CD4-positive, CD25-positive, alpha-beta regulatory T cell (primary cell): Measurements from ENCODE around the gene BMI1. TPM values are rescaled to one million over a fixed set of nuclear protein-coding genes. Genes with fewer than 3 reads are reported as not detected.

ENCODE experiments used
- ATAC-seq, 2 donors: fragments of 150-1000 bp; cut with Tn5 transposase; one replicate each; pipeline ENCODE4 v1.10.0; 2021; ENCODE audit warnings: low read depth in 2 of 2, moderate number of reproducible peaks in 2 of 2, moderate library complexity in 1 of 2
- DNase-seq, 3 donors: peaks; one replicate each; pipeline versions ENCODE4 v3.0.0 to v3.0.0-alpha.2; 2012 to 2022; ENCODE audit warnings: mixed read lengths in 1 of 3
- H3K27ac ChIP-seq: one replicate; pipeline ENCODE4 v1.7.0; 2013; ENCODE audit warnings: mild to moderate bottlenecking, low read length; ENCODE audit not compliant: insufficient read depth, poor library complexity, severe bottlenecking
- H3K27me3 ChIP-seq: one replicate; pipeline ENCODE4 v1.7.0; 2013; ENCODE audit warnings: low read length; ENCODE audit not compliant: control insufficient read depth, insufficient read depth
- H3K36me3 ChIP-seq: one replicate; pipeline ENCODE4 v1.7.0; 2013; ENCODE audit warnings: mild to moderate bottlenecking, low read length, moderate library complexity; ENCODE audit not compliant: control insufficient read depth, insufficient read depth
- H3K4me1 ChIP-seq: 2 replicates; pipeline ENCODE4 v1.7.0; 2013; ENCODE audit warnings: mild to moderate bottlenecking, low read length; ENCODE audit not compliant: insufficient read depth, control insufficient read depth, poor library complexity, severe bottlenecking
- H3K4me3 ChIP-seq: one replicate; pipeline ENCODE4 v1.7.0; 2013; ENCODE audit warnings: low read depth, mild to moderate bottlenecking, low read length, moderate library complexity
- H3K9me3 ChIP-seq, 2 experiments: 1 replicate in 1 of 2; 2 replicates in 1 of 2; pipeline ENCODE4 v1.7.0; 2013; ENCODE audit warnings: low read length in 2 of 2, mild to moderate bottlenecking in 1 of 2, moderate library complexity in 1 of 2; ENCODE audit not compliant: control insufficient read depth in 2 of 2
- H3K27ac Mint-ChIP-seq, 3 donors: one replicate each; pipeline ENCODE4 v1.8.0; 2020 to 2022; ENCODE audit warnings: mild to moderate bottlenecking in 3 of 3, mixed read lengths in 3 of 3, moderate library complexity in 2 of 3
- H3K27me3 Mint-ChIP-seq: one replicate; pipeline ENCODE4 v1.8.0; 2022; ENCODE audit warnings: mild to moderate bottlenecking, mixed read lengths
- H3K36me3 Mint-ChIP-seq: one replicate; pipeline ENCODE4 v1.8.0; 2020; ENCODE audit warnings: mixed read lengths
- H3K4me1 Mint-ChIP-seq, 4 donors: one replicate each; pipeline ENCODE4 v1.8.0; 2020 to 2022; ENCODE audit warnings: mixed read lengths in 4 of 4, mild to moderate bottlenecking in 1 of 4
- H3K4me3 Mint-ChIP-seq, 4 donors: one replicate each; pipeline ENCODE4 v1.8.0; 2020 to 2022; ENCODE audit warnings: mild to moderate bottlenecking in 4 of 4, mixed read lengths in 4 of 4, moderate library complexity in 3 of 4
- H3K9me3 Mint-ChIP-seq, 7 donors: one replicate each; pipeline ENCODE4 v1.8.0; 2020 to 2022; ENCODE audit warnings: mixed read lengths in 7 of 7, mild to moderate bottlenecking in 3 of 7, moderate library complexity in 2 of 7
- polyA plus RNA-seq, 4 donors: library from polyadenylated mRNA; unstranded; fragments of 300-500 nt; fragmentation: Illumina TruSeq; gene quantifications; one replicate each; pipeline ENCODE4 v1.2.3, GENCODE V29; 2021
- total RNA-seq: library from RNA; stranded (reverse); gene quantifications from one replicate; pipeline ENCODE4 v1.2.3, GENCODE V29; 2022

Gene BMI1
- total and polyA plus RNA-seq, 5 donors from 2014 or later, result 27.0 to 35.3 (median 33.5) TPM

DNA sequence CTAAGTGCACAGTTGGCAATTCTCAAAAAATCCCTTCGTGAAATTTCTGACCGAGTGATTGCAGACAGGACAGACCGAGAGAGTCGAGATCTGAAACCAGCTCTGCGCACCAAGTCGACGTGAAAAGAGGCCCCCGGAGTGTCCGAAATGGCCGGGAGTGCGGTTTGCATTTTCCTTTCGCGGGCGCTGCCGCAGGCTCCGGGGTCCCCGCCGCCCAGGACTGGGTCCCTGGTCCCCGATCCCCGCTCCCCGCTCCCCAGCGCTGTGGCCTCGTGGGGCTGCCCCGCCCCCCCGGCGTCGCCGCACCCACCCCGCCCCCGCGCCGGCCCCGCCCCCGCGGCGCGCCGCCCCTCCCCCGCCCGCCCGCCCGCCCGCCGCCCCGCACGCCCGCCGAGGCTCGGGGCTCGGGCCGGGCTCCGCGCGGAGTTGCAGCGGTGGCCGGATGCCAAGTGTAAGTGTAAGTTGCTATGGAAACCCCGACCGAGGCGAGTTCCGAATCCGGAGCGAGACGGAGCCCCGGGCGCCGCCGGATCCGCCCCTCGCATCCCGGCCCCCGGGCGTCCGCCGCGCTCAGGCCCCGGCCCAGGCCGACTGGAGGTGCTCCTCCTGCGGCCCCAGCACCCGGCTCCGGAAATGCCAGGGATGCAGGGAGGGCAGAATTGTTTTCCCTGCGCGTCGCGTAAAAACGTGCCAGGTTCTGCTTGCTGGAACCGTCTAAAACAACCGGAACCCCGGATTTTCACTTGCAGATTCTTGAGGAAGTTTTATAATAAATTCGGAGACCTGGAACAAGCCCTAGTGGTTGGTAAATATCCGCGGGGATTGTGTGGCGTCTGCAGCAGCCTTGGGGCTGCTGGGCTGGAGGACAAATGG is 4.6 kb downstream of the BMI1 start:
- H3K36me3 ChIP-seq, result peaks cover 14% of the 10 kb centered on the region
- Mint-ChIP-seq H3K27ac (peak overlapping the region; percentile 47 to 94 (median 89)), H3K4me3 (peak overlapping the region; percentile 88 to 96 (median 91)), H3K27me3 (peaks cover 39% of the 10 kb centered on the region), H3K4me1 (peaks cover 25 to 44% (median 36%) of the 10 kb centered on the region in 4 donors), H3K9me3 (peaks cover 0 to 4% (median 0%) of the 10 kb centered on the region in 7 donors), H3K36me3 (peaks cover 12% of the 10 kb centered on the region)
- DNase-seq (peak; percentile 73 to 81 (median 80)), ATAC-seq (peak; percentile 40 to 52)
- no peaks in the 10 kb centered on the region for H3K9me3 ChIP-seq
- H3K27me3 ChIP-seq, result peaks cover 15% of the 10 kb centered on the region
- H3K4me3 ChIP-seq, result peak overlapping the region; percentile 90
- H3K27ac ChIP-seq, result peak overlapping the region; percentile 71
- peaks cover 37% of the 10 kb centered on the region for H3K4me1 ChIP-seq

DNA sequence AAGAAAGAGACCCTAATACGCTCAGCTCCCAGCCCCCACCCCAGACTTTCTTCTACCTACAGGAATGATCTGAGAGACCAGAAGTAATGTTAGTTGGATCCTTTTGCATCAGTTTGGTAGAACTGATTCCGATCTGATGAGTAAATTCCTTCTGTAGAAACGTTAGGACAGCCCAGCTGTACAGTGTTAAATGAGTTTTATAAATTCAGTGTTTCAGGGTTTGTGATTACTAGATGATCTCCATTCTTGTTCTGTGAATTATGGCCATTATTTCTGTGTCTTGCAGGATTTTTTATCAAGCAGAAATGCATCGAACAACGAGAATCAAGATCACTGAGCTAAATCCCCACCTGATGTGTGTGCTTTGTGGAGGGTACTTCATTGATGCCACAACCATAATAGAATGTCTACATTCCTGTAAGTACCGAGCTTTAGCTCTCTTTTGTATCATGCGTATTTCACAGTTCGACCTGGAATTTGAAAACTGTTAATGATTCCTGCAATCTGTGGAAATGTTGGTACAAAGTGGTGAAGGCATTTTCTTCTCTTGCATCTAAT is 5.3 kb downstream of the BMI1 start:
- ATAC-seq, result no peak
- H3K27me3 ChIP-seq, result peaks cover 15% of the 10 kb centered on the region
- peak overlapping the region; percentile 86 to 91 (median 87) for H3K4me3 Mint-ChIP-seq
- peak overlapping the region; percentile 47 to 89 (median 64) for H3K27ac Mint-ChIP-seq
- peaks cover 36% of the 10 kb centered on the region for H3K27me3 Mint-ChIP-seq
- H3K9me3 ChIP-seq, result no peaks in the 10 kb centered on the region
- H3K27ac ChIP-seq, result peak overlapping the region; percentile 71
- peaks cover 25 to 44% (median 39%) of the 10 kb centered on the region in 4 donors for H3K4me1 Mint-ChIP-seq
- DNase-seq, result no peak
- H3K4me1 ChIP-seq, result peaks cover 37% of the 10 kb centered on the region
- peaks cover 0 to 4% (median 0%) of the 10 kb centered on the region in 7 donors for H3K9me3 Mint-ChIP-seq
- peak overlapping the region; percentile 69 for H3K4me3 ChIP-seq
- peaks cover 12% of the 10 kb centered on the region for H3K36me3 Mint-ChIP-seq
- peaks cover 14% of the 10 kb centered on the region for H3K36me3 ChIP-seq

- Histone ChIP-seq H3K27me3 (peaks cover 2% of the 10 kb centered on the region), H3K4me3 (no peak overlapping the region), H3K36me3 (peaks cover 14% of the 10 kb centered on the region), H3K9me3 (peaks cover 0 to 6% of the 10 kb centered on the region in 2 experiments), H3K27ac (no peak overlapping the region), H3K4me1 (peaks cover 42% of the 10 kb centered on the region)
- Mint-ChIP-seq H3K27ac (no peak overlapping the region), H3K4me3 (peak overlapping the region in 1 of 4 donors; percentile 10), H3K9me3 (peaks cover 0 to 4% (median 0%) of the 10 kb centered on the region in 7 donors), H3K36me3 (peaks cover 12% of the 10 kb centered on the region), H3K27me3 (peaks cover 25% of the 10 kb centered on the region), H3K4me1 (peaks cover 24 to 48% (median 35%) of the 10 kb centered on the region in 4 donors)
- DNase-seq (no peak), ATAC-seq (no peak)
Observed at GRCh38 chr10:22329150-22329549, 8.3 kb downstream of the BMI1 start.

DNA sequence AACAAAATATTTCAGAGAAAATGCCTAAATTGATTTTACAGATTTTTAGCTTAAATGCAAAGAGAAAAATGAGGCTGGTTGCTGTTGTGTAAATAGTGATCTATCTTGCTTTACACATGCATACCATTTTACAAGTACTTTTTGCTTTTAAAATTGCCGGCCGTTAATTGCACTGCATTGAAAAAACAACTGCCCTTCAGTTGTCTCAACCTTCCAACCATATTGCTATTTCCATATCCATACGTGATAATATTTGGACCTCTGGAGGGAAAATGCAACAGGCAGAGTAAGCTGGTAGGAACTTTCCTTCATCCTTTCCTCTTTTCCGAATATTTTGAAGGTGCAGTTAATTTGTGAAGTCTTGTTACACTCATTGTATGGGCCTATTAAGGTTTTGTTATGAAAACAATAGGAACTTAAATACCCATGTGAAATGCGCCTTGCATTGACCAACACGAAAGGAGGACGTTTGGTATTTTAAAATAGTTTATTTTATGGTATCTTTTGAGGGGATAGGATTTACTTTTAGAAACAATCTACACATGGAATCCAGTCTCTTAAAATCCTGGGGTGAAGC is 11.3 kb downstream of the BMI1 start:
- Histone ChIP-seq H3K9me3 (peaks cover 3 to 12% of the 10 kb centered on the region in 2 experiments), H3K27me3 (peaks cover 4% of the 10 kb centered on the region), H3K27ac (peak overlapping the region; percentile 77), H3K36me3 (peaks cover 14% of the 10 kb centered on the region), H3K4me3 (peak overlapping the region; percentile 93), H3K4me1 (peaks cover 54% of the 10 kb centered on the region)
- peak overlapping the region in 2 of 3 donors; percentile 90 to 97 for H3K27ac Mint-ChIP-seq
- ATAC-seq (no peak), DNase-seq (no peak)
- peaks cover 12% of the 10 kb centered on the region for H3K36me3 Mint-ChIP-seq
- H3K4me1 Mint-ChIP-seq, result peaks cover 17 to 41% (median 25%) of the 10 kb centered on the region in 4 donors
- peaks cover 0 to 5% (median 2%) of the 10 kb centered on the region in 7 donors for H3K9me3 Mint-ChIP-seq
- H3K27me3 Mint-ChIP-seq, result peaks cover 24% of the 10 kb centered on the region
- H3K4me3 Mint-ChIP-seq, result peak overlapping the region; percentile 84 to 95 (median 88)

DNA sequence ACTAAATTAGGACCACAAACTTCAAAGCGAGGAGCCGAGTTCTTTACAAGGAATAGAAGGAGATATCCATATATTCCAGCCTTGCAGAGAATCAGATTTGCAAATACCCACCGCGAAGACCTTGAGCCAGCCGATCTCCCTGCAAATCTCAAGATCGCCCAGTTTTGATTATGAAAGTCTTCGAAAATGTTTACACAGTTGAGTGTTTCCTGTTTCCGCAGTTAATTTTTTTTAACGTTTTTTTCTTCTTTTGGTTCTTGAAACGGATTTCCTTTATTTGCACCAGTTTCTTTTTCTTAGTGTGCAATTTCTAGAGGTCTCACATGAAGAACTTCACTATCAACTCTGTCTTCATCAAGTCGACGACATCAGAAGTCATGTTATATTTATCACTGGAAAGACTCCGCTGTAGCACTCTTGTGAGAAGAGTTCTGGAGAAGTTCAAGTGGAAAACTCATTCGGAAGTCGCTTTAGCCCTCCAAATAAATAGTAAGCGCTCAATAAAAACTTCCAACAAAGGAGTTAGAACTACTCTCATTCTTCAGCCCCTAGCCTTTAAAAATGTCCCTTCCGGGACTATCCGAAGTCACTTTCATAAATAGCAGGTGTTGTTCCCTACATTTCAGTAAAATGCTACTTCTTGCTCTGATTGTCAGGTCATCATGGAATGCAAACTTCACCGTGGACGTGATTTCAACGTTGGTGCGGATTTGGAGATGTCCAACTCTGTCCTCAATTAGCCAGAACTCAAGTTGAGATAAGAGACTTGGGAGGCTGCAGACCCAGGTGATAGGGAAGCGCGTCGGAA is 12.5 kb downstream of the BMI1 start:
- DNase-seq (peak in 2 of 3 donors; percentile 78 to 79), ATAC-seq (peak in 1 of 2 donors; percentile 36)
- peaks cover 9% of the 10 kb centered on the region for H3K36me3 Mint-ChIP-seq
- H3K4me1 ChIP-seq, result peaks cover 56% of the 10 kb centered on the region
- H3K4me3 ChIP-seq, result peak overlapping the region; percentile 93
- H3K27me3 Mint-ChIP-seq, result peaks cover 34% of the 10 kb centered on the region
- peak overlapping the region; percentile 77 for H3K27ac ChIP-seq
- H3K9me3 Mint-ChIP-seq, result peaks cover 0 to 5% (median 3%) of the 10 kb centered on the region in 7 donors
- peak overlapping the region; percentile 84 to 95 (median 88) for H3K4me3 Mint-ChIP-seq
- peaks cover 16% of the 10 kb centered on the region for H3K27me3 ChIP-seq
- peak overlapping the region; percentile 87 to 97 (median 90) for H3K27ac Mint-ChIP-seq
- peaks cover 17 to 47% (median 35%) of the 10 kb centered on the region in 4 donors for H3K4me1 Mint-ChIP-seq
- peaks cover 8 to 12% of the 10 kb centered on the region in 2 experiments for H3K9me3 ChIP-seq
- peaks cover 14% of the 10 kb centered on the region for H3K36me3 ChIP-seq

- ATAC-seq, result no peak
- peaks cover 10 to 12% of the 10 kb centered on the region in 2 experiments for H3K9me3 ChIP-seq
- H3K4me3 Mint-ChIP-seq, result peak overlapping the region; percentile 81 to 89 (median 86)
- H3K4me1 Mint-ChIP-seq, result peaks cover 17 to 51% (median 38%) of the 10 kb centered on the region in 4 donors
- H3K27me3 Mint-ChIP-seq, result peaks cover 39% of the 10 kb centered on the region
- H3K9me3 Mint-ChIP-seq, result peaks cover 0 to 8% (median 3%) of the 10 kb centered on the region in 7 donors
- DNase-seq, result no peak
- H3K36me3 Mint-ChIP-seq, result peaks cover 9% of the 10 kb centered on the region
- peak overlapping the region; percentile 84 to 97 (median 90) for H3K27ac Mint-ChIP-seq
- H3K27ac ChIP-seq, result peak overlapping the region; percentile 77
- no peak overlapping the region for H3K4me3 ChIP-seq
- H3K4me1 ChIP-seq, result peaks cover 58% of the 10 kb centered on the region
- peaks cover 22% of the 10 kb centered on the region for H3K27me3 ChIP-seq
- H3K36me3 ChIP-seq, result peaks cover 11% of the 10 kb centered on the region
Observed at GRCh38 chr10:22333975-22334282, 13.0 kb downstream of the BMI1 start.
